ENCODE results near the gene NKAIN2. TPM values are rescaled to one million over a fixed set of nuclear protein-coding genes. Genes with fewer than 3 reads are reported as not detected.

Gene NKAIN2
- total RNA-seq, 1 experiment from 2014 or later: not detected

GRCh38 chr6:124676033-124676432 lies 872.4 kb downstream of the NKAIN2 start:
- Histone ChIP-seq H3K4me2 (ENCODE audit: low read length) (no peak overlapping the region), H3K79me2 (ENCODE audit: insufficient read depth, low read length) (no peaks in the 10 kb centered on the region), H3K4me1 (ENCODE audit: control insufficient read depth in 1 of 2, insufficient read depth in 2 of 2, low read length in 2 of 2) (no peaks in the 10 kb centered on the region), H3K36me3 (ENCODE audit: control insufficient read depth in 1 of 2, insufficient read depth in 2 of 2, low read length in 2 of 2) (no peaks in the 10 kb centered on the region), H2AFZ (ENCODE audit: low read depth, low read length, poor library complexity, severe bottlenecking) (no peak overlapping the region), H3K9ac (ENCODE audit: low read length) (no peak overlapping the region), H3K9me2 (ENCODE audit: insufficient read depth) (no peaks in the 10 kb centered on the region), H3K9me3 (ENCODE audit: control insufficient read depth in 1 of 2, insufficient read depth in 1 of 2, low read depth in 1 of 2, low read length in 2 of 2) (no peaks in the 10 kb centered on the region; a peak in 1 of 4 replicates), H3K27me3 (ENCODE audit: insufficient read depth, low read length) (peaks cover 2% of the 10 kb centered on the region; the same call in 1 of the 2 replicates), H3K4me3 (replicated peaks in 1 of 2; ENCODE audit: low read depth in 1 of 2, low read length in 2 of 2) (no peak overlapping the region), H4K20me1 (ENCODE audit: insufficient read depth) (no peaks in the 10 kb centered on the region), H3K27ac (ENCODE audit: low read depth, low read length) (no peak overlapping the region)
- no peak for ATAC-seq
- RAD21 ChIA-PET (ENCODE audit: low non-redundant PET in 1 of 2, low total read pairs in 2 of 2, uncharacterized antibody in 2 of 2, unreplicated experiment in 2 of 2): no interaction called here
- DNase-seq (ENCODE audit: low read depth, low spot score): no peak
- BruUV-seq (replicated peaks): no TSS peak
- CTCF ChIA-PET: no interaction called here
- intact Hi-C loops (cut with micrococcal nuclease): no loop called here
- TF ChIP-seq SRF (IDR thresholded peaks at IDR 0.05; ENCODE audit: low read depth) (no peak), SP1 (IDR thresholded peaks at IDR 0.05; ENCODE audit: low read depth) (no peak), ZBTB33 (IDR thresholded peaks at IDR 0.05; ENCODE audit: extremely low read depth, insufficient replicate concordance, low read length) (no peak), POLR2A (IDR thresholded peaks at IDR 0.05; ENCODE audit: borderline replicate concordance, extremely low read depth, insufficient read depth, insufficient read length) (no peak), FOSL1 (IDR thresholded peaks at IDR 0.05; ENCODE audit: low read depth) (no peak)
- POLR2A ChIA-PET: no interaction called here

- Histone ChIP-seq H2AFZ (ENCODE audit: low read depth, low read length, poor library complexity, severe bottlenecking) (no peak overlapping the region), H3K9me3 (ENCODE audit: control insufficient read depth in 1 of 2, insufficient read depth in 1 of 2, low read depth in 1 of 2, low read length in 2 of 2) (no peaks in the 10 kb centered on the region; a peak in 1 of 4 replicates), H4K20me1 (ENCODE audit: insufficient read depth) (no peaks in the 10 kb centered on the region), H3K36me3 (ENCODE audit: control insufficient read depth in 1 of 2, insufficient read depth in 2 of 2, low read length in 2 of 2) (no peaks in the 10 kb centered on the region), H3K79me2 (ENCODE audit: insufficient read depth, low read length) (no peaks in the 10 kb centered on the region), H3K4me3 (replicated peaks in 1 of 2; ENCODE audit: low read depth in 1 of 2, low read length in 2 of 2) (no peak overlapping the region), H3K9ac (ENCODE audit: low read length) (no peak overlapping the region), H3K4me2 (ENCODE audit: low read length) (no peak overlapping the region), H3K27ac (ENCODE audit: low read depth, low read length) (no peak overlapping the region), H3K9me2 (ENCODE audit: insufficient read depth) (no peaks in the 10 kb centered on the region), H3K27me3 (ENCODE audit: insufficient read depth, low read length) (no peaks in the 10 kb centered on the region), H3K4me1 (ENCODE audit: control insufficient read depth in 1 of 2, insufficient read depth in 2 of 2, low read length in 2 of 2) (no peaks in the 10 kb centered on the region)
- BruUV-seq (replicated peaks): no TSS peak
- intact Hi-C loops (cut with micrococcal nuclease): no loop called here
- RAD21 ChIA-PET (ENCODE audit: low non-redundant PET in 1 of 2, low total read pairs in 2 of 2, uncharacterized antibody in 2 of 2, unreplicated experiment in 2 of 2): no interaction called here
- ATAC-seq: no peak
- DNase-seq (ENCODE audit: low read depth, low spot score): no peak
- POLR2A ChIA-PET: no interaction called here
- CTCF ChIA-PET: no interaction called here
- TF ChIP-seq SP1 (IDR thresholded peaks at IDR 0.05; ENCODE audit: low read depth) (no peak), CBX3 (IDR thresholded peaks at IDR 0.05; ENCODE audit: low read depth) (no peak), REST (IDR thresholded peaks at IDR 0.05; ENCODE audit: low read depth) (no peak), TCF7L2 (IDR thresholded peaks at IDR 0.05; ENCODE audit: borderline replicate concordance, extremely low read depth, insufficient read depth, insufficient read length) (no peak), FOSL1 (IDR thresholded peaks at IDR 0.05; ENCODE audit: low read depth) (no peak), CTCF (IDR thresholded peaks at IDR 0.05 in 2 of 3, conservative IDR thresholded peaks at IDR 0.05 in 1 of 3; ENCODE audit: borderline replicate concordance in 1 of 3, insufficient read depth in 1 of 3, low read depth in 2 of 3, low read length in 2 of 3) (no peak), ZNF274 (IDR thresholded peaks at IDR 0.05; ENCODE audit: low read depth, low read length) (no peak), YY1 (IDR thresholded peaks at IDR 0.05; ENCODE audit: extremely low read depth, insufficient replicate concordance, low read depth, low read length) (no peak)
Observed at GRCh38 chr6:124677874-124678273, 874.2 kb downstream of the NKAIN2 start.
